GM19438 (cell line): ENCODE measurements around the gene TCF7.
A peak's percentile ranks its signal among the peaks of the same experiment; 100 is the strongest.
"Not testable (repeated sequence)": the region's sequence is repeated elsewhere in the genome, so short reads cannot be mapped to it uniquely, and the experiment has no call there.

Source experiments
- ATAC-seq: cut with Tn5 transposase; IDR thresholded peaks from one replicate; pipeline ENCODE4 v1.9.1; 2021; ENCODE audit warnings: low read depth; ENCODE audit not compliant: unreplicated experiment

The TCF7 gene

DNA sequence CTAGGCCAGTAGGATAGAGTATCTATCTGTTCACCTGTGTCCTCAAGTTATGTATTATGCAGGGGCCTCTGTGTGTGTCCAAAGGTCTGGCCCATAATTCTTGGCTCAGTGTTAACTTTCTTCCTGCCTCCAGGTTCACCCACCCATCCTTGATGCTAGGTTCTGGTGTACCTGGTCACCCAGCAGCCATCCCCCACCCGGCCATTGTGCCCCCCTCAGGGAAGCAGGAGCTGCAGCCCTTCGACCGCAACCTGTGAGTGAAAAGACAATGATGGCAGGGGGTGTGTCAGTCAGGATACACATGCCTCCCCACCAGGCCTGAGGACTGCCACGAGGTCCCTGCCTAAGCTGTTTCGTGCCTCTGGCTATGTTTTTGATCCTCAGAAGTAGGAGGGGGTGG, 27.6 kb downstream of the TCF7 start:
- no peak for ATAC-seq

DNA sequence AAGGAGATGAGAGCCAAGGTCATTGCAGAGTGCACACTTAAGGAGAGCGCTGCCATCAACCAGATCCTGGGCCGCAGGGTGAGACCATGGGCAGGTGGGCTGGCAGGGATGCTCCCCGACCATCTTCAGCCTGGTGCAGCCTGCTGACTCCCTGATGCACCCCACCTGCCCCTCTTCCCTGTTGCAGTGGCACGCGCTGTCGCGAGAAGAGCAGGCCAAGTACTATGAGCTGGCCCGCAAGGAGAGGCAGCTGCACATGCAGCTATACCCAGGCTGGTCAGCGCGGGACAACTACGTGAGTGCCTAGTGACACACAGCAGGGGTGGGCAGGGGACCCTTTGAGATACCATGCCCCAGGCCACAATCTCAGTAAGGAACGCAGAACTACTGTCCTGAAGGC, 28.3 kb downstream of the TCF7 start:
- no peak for ATAC-seq

DNA sequence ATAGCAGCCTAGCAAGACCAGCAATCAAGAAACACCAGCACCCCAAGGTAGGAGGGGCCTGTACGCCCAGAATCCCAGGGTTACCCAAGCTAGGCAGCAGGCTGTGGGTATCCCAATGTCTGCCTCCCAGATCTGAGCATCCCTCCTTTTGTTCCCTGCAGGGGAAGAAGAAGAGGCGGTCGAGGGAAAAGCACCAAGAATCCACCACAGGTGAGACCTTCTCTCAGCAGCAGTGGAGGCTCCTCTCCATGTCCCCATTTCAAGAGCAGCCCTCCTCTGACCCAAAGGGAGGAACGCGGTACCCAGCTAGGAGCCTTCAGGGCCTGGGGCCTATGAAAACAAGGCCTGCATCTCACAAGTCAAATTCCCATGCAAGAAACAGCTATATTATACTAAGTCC, 28.9 kb downstream of the TCF7 start:
- no peak for ATAC-seq

DNA sequence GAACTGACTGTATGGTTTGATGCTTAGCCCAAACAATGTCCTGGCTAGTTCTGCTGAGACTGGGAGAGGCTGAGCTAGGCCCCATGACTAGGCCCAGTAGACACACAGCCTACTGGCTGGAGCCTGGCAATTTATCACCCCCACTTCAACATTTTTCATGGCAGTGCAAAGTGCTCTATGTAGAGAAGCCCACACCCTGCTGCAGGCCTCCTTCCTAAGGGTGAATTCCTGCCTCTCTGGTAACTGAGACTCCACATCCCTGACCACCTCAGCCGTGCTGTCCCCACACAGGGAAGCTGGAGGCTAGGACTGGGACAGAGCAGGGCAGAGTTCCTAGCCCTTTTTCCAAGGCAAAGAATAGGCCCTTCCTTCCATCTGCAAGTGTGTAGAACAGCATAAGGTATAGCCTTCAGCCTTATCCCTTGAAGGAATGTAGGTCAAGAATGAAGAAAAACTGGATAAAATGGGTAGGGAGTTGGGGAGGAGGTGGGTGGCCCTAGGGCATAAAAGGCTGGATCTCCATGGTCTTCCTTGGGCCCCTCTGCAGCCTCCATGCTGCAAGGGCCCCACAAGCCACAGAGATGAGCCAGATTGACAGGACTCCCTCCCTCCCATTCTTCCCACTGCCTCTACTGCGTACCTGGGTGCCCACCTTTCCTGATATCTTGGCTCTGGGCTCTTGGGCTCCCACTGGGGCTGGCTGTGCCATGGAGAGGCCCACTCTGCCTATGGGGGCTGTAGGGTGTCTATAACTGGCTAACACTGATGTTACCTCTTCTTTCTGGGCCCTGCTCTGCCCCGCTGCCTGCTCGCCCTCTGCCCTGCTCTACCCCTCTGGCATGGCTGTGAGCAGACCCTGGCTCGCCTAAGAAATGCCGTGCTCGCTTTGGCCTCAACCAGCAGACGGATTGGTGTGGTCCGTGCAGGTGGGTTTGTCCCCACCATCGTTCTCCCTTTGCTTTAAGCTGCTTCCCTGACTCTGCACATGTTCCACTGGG, 29.8 kb downstream of the TCF7 start:
- no peak for ATAC-seq

DNA sequence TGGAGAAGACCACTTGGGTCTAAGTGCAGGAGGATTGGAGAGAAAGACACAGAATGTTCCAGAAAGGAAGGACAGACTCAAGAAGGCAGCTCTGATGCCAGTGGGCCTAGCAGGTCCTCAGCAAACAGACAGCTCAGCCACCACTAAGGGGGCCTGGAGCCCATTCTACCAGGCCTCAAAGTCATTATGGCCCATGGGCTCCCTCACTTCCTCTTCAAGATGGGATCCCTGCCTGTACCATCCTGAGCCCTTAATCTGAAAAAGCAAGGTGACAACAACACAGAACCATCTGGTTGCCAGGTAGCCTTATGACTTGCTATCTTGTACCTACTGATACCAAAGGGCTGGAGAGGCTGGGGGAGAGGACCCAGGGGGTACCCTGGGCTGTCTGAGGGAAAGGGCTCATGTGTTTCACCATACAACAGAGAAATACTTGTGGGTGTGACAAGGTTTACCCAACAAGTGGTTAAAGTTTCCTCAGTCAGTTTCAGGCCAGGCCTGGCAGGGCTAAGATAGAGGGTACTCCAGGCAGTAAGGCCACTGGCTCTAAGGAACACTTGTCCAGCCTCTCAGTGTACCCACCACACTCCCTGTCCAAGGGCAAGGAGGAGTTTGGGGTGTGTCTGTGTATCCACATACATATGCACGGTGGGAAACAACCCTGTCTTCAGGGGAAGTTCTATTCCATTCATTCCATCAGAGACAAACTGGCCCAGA, 30.7 kb downstream of the TCF7 start:
- ATAC-seq: no peak

DNA sequence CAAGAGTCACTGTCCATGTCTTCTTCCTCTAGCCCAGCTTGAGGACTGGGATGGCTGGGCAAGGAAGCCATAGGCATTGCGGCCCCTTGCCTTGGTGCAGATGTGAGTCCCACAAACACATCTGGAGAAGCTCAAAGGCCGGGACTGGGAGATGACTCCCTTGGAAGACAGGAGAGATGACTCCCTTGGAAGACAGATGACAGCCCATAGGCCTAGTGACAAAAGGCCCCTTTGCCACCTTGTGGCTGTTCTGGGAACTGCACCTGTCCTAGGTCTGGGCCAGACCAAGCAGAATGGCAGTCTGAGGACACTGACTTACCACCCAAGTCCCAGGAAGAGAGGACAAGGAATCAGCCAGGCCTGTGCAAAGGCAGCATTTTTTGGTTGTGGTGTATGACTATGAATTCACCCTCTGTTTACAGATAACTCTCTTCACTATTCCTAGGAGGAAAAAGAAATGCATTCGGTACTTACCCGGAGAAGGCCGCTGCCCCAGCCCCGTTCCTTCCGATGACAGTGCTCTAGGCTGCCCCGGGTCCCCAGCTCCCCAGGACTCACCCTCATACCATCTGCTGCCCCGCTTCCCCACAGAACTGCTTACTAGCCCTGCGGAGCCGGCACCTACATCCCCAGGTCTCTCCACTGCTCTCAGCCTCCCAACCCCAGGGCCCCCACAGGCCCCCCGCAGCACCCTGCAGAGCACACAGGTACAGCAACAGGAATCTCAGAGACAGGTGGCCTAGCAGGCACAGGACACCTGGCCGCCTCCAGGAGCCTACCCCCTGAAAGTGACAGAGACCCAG, 31.5 kb downstream of the TCF7 start:
- peak; percentile 81 for ATAC-seq

DNA sequence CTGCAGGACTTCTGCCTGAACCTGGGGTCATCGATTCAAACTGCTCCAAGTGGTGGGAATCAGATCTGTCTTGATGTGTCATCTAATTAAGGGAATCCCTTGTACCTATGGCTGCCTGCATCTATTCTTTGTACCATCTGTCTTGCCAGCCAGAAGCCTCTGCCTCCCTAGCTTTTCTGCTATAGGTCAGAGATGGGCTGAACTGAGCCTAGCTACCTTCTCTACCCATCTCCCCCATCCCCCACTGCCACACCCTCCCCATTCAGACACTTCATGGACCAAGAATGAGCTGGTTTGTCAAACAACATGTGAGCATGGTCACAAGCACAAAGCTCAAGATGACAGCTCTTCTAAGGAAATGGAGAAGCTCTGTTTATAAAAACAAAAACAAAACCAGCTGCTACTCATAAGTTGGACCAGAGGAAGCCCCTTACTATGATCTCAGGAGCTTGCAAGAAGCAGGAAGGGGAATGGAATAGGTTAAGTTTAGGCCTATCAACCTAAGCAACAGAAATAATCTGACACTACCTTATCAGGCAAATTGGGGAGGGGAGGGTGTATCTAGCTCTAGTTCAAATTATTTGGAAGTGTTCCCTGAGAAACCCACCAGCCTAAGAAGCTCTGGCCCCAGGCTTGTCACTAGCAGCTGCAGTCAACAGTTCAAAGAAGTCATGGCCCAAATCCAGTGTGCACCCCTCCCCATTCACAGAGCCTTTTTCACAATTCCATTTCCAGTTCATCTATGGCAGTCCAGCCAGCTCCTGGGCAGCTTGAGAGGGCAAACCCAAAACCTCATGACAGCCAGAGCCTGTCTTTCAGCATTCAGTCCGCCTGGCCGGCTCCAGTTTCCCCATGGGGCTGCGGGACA, 32.4 kb downstream of the TCF7 start:
- no peak for ATAC-seq

DNA sequence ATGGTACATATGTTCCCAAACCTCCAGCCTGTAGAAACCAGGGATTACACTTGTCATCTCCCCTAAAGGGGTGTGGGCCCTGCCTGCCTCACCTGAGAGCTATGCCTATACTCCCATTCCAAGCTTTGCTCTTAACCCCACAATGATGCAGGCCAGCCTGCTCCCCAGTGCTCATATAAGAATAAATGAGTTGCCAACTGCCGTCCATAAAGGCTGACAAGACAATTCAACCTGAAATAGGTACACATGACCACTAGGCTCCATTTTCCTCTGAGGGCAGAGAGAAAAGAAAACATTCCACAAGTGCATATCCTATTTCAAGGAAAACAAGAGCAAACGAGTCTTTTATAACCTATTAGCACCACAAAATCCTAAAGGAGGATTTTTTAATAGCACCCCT, 33.8 kb downstream of the TCF7 start:
- ATAC-seq: no peak

DNA sequence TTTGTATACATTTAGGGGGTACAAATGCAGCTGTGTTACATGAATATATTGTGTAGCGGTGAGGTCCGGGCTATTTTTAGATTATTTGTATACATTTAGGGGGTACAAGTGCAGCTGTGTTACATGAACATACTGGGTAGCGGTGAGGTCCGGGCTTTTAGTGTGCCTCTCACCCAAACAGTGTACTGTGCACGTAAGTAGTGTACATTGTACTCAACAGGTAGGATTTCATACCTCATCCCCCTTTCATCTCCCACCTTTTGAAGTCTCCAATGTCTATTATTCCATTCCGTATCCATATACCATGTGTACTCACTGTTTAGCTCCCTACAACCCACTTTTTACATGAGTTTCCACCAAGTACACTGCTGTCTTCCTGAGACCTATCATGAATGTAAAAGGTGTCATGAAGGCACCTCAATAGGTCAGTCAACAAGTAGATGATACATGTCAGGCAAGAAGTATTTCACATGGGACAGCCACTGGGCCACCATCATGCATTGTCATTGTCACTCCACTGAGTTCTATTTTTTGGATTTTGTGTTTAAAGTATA, 34.6 kb downstream of the TCF7 start:
- no peak for ATAC-seq

DNA sequence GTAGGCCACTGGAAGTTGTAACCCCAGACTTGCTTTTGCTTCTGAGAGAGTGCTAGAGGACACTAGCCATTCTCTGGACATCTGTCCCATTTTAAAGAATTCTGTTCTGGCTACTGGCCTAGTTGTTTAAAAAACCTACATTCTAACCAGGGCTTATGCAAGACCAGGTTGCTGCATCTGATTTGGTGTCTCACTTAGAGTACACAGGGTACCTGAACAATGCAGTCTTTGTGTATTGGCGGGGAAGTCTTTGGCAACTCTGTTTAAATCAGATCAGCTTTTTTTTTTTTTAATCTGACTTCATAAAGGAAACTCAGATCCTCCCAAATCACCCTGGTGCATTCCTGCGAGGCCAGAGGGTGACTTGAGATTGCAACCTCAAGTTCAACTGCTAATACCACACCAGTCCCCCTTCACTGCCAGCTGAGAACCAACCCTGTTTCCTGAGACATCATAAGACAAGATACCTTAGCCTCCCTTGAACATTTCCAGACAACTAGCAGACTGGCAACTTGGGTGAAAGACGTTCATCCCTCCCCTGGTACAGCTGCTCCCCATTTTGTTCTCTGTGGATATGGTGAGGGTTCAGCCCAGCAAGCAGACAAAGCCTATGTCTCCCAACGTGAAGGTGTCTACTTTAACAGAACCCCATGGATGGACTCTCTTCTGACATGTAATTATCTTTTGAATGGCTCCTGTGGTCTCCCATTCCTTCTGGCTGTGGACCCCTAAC, 35.3 kb downstream of the TCF7 start:
- no peak for ATAC-seq

DNA sequence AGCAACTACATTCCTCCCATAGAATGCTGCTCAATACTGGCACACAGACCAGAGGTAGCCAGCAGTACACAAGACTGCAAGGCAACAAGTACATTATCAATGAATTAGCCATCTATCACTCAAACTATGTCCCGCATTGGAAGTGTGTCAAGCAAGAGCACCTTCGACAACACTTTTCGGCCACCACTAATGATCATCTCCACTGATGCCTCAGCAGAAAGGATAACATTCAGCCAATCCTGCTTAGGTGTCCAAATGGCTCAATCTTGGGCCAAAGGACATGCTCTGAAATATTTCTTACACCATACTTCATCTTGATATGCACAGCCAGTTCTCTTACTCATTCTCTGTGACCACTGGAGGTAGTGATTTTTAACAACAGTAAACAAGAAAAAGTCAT, 37.2 kb downstream of the TCF7 start:
- no peak for ATAC-seq

DNA sequence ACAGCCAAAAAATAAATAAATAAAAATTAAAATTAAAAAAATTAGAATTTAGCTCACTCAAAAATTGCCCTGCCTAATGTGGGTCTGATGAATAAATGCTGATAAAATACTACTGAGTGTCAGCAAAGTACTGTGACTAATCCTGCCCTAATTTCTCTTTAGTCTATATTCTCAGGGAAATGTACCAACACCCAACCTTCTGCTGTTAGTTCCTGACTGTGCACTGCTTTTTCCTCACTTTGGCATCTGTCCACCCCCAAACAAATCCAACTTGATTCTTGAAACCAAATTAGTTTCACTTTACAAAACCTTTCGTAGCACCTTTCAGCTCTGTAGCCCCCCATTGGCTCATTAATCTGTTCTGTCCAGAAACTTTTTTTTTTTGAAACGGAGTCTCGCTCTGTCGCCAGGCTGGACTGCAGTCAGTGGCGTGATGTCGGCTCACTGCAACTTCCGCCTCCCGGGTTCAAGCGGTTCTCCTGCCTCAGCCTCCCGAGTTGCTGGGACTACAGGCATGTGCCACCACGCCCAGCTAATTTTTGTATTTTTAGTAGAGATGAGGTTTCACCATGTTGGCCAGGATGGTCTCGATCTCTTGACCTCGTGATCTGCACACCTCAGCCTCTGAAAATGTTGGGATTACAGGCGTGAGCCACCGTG, 37.8 kb downstream of the TCF7 start:
- ATAC-seq: not testable (repeated sequence)

DNA sequence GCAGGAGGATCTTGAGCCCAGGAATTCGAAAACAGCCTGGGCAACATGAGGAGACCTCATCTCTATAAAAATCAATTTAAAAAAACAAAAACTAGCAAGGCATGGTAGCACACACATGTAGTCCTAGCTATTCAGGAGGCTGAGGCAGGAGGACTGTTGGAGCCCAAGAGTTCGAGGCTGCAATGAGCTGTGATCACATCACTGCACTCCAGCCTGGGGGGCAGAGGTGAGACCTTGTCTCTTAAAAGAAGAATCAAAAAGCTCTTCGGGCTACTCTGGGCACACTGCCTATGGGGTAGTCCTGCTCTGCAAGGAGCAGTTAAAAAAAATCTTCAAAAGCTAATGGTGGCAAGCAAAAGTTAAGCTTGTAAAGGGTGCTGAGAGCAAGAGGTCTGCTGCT, 38.8 kb downstream of the TCF7 start:
- ATAC-seq: no peak

DNA sequence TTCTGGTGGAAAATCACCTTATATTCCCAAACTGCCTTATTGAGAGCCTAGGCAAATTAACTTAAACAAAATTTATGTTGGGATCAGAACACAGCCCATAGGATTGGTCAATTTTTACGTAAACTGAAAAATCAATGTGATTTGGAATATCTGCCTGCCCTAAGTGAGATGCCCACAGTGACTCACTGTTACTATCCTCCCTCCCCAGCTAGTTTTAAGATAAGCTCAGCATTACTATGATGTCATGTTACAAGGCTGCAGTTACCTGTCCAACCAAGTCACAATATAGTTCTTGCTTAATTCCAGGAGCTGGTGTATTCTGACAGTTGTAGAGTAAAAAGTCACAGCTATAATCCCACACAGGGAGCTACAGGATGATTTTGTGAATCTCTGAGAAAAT, 39.2 kb downstream of the TCF7 start:
- no peak for ATAC-seq

DNA sequence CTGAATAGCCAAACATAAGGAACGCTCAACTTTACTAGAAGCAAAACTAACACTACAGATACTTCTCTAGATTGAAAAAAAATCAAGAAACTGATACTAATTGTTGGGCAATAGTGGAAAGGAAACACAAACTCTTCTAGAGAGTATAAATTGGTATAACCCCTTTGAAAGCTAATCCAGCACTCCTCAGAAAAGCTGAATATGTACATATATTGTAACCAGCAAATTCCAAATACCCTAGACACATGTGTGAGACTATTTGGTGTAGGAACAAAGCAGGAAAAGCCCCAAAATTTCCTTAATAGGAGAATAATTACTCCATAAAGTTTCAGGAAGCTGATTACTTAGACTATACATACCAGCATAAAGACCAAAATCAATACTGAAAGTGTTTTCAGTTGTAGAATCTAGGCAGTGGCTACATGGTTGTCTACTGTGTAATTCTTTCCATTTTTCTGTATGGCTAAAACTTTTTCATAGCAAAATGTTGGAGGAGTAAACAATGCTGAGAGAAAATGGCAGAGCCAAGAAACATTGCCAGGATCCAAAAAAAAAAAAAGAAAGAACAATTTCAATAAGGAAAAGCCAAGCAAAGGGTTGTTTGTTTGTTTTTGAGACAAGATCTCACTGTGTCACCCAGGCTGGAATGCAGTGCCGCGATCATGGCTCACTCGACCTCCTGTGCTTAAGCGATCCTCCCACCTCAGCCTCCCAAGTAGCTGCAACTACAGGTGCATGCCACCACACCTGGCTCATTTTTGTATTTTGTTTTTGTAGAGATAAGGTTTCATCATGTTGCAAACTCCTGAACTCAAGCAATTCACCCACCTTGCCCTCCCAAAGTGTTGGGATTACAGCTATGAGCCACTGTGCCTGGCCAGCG, 47.3 kb downstream of the TCF7 start:
- no peak for ATAC-seq

DNA sequence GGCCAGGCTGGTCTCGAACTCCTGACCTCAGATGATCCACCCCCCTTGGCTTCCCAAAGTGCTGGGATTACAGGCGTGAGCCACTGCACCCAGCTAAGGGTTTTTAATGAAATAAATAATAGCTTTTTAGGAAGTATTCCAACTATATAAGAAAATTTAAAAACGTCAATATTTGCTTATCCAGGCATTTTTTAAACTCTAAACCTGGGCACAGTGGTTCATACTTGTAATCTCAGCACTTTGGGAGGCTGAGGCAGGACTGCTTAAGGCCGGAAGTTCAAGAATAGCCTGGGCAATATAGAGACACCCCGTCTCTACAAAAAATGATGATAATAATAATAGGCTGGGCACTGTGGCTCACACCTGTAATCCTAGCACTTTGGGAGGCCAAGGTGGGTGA, 48.1 kb downstream of the TCF7 start:
- ATAC-seq: no peak

DNA sequence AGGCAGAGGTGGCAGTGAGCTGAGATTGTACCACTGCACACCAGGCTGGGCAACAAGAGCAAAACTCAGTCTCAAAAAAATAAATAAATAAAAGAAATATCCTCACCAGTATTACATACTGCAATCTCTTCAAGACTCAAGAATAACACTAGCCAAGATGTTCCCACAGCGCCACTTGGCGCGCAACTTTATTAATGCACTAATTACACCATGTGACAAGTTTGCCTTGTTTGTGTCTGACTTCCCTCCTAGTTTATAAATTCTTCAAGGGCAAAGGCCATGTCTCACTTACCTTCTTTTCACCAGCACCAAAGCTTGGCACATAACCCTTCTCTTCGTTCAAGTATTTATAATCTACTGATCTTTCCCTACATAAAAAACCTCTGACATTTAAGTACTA, 57.5 kb downstream of the TCF7 start:
- no peak for ATAC-seq
